Measurements from ENCODE around the gene CAPSL.
"Not testable (repeated sequence)": the region's sequence is repeated elsewhere in the genome, so short reads cannot be mapped to it uniquely, and the experiment has no call there.

The CAPSL gene

DNA sequence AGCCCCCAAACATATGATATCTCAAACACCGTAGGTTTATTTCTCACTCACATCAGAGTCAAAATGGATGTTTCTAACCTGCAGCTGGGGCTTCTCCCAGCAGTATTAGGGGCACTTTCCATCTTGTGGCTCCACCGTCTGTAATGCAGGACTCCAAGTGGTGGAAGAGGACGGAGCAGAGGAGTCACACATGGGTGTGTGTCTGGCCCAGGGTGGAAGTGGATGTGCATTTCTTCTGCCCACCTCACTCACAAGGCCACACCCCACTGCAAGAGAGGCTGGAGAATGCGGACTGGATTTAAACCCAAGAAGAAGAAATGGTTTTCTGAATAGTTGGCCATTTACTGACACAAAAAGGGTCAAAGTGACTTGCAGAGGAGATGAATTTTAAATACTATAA, 67.8 kb downstream of the CAPSL start:
- DNase-seq = no peak

DNA sequence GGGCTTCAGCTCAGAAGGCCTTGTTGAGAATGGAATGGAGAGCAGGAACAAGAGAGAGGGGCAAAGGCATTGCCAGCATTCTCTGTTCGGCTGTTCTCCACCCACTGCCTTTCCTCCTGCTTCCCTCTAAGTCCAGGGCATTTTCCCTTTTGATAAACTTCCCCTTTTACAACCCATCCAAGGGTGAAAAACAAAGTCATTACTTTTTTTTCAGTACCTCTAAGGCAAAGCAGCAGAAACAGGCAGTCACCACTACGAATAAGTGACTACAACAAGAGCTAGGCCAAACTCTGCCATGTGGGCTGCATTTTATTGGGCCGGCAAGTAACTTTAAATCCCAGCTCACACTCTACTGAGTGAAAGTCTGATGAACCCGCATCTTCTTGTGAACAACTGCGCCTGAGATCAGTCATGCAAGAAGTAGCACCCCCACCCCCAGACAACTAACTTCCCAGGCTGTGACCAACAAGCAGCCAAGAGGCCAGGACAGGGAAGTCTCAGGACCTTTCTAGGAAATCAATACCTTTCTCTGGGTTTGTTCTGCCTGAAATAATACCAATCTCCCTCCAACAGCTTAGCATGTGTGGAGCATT, 68.6 kb downstream of the CAPSL start:
- no peak for DNase-seq

DNA sequence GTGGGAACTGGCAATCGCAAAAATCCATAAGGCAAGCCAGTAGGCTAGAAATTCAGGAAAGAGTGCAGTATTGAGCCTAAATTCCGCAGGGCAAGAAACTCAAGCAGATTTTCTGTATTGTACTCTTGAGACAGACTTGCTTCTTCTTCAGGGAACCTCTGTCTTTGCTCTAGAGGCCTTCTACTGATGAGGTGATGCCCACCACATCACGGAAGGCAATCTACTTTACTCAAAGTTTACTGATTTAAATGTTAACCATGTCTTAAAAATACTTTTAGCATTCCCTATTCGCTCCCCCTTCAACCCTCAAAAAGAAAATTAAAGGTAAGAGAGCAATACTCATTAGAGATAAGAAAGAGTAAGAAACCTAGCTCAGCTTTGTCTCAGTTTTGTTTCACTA, 70.4 kb downstream of the CAPSL start:
- no peak for DNase-seq

DNA sequence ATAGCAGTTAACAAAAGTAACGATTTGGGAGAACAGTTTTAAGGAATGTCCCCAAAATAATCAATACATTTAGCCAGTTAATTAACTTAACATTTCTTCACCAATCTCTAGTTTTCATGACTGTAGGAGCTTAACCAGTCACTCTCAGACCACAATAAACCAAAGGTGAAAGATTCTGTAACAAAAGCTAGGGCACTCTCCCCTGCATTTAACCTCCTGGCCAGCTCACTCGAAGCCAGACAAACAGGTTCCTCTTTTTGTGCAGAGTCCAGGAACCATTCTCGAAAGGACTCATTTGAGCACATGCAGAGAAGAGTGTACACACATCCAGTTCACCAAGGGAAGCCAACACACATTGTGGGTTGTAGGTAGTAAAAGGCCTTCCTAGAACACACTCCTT, 75.3 kb downstream of the CAPSL start:
- DNase-seq = no peak

DNA sequence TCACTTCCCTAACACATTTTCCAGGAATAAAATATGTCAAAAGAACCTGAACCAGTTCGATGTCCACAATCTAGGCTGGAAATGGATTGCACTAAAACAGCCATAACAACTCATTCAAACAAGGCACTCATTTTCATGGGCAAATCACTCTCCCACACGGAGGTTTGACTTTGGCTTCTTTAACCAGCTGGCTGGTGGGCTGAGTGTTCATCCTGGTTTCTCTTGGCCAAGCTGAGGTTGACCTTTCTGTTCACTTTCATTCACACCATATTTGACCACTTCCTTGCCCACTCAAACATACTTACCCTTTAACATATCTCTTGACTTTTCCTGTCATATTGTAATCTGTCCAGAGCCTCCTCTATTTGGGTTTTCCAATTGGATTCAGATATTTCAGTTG, 76.3 kb downstream of the CAPSL start:
- no peak for DNase-seq

DNA sequence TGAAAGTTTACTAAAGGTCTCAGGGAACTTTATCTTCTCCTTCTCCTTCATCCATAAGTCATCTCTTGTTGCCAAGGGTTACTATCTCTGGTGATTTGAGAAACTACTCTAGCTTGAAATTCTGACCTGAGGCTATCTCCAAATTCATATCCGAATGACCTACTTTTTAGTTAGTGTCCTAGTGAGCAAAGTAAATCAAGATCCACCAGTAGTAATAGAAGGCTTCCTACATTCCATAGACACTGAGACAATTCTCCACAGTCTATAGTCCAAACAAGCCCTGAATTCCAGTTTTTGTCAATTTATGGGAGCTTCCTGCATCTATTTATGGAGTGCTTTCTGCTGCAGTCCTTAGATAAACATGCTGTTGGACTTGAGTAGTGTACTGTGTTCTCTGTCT, 76.7 kb downstream of the CAPSL start:
- no peak for DNase-seq

DNA sequence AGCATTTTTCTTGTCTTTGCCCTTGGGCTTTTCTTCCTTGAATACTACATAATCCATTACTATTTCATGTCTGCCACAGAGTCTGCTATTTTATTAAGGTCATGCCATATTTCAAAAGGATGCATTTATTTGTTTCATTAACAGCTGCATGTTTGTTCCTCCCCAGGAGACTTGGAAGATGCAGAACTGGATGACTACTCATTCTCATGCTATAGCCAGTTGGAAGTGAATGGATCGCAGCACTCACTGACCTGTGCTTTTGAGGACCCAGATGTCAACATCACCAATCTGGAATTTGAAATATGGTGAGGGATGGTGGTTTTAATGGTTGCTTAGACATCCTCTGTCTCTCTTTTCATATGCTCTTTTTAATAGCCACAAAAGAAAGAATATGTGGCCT, 77.7 kb downstream of the CAPSL start:
- DNase-seq = no peak

DNA sequence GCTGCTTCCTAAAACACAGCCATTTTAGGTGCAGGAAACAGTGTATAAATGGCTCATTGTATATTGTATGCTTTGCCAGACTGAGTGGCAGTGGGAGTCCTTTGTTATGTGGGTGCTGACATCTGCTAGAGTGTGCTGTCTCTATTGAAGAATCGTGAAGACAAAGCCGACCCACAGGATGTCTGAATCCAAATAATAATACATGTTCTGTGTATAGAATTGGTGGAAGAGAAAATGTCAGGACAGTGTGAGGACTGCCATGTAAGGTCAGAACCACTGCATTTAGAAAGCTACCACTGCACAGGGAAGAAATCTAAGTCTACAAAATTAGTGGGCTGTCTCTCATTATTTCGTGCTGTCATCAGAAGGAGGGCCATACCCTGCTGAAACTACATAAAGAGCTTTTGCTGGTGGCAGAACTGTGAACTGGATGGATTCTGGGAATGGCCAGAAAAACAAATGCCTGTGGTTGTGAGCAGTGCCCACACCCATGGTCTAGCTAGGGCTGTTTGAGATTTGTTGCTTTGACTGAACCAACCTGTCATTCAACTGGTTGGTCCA, 79.2 kb downstream of the CAPSL start:
- no peak for DNase-seq

DNA sequence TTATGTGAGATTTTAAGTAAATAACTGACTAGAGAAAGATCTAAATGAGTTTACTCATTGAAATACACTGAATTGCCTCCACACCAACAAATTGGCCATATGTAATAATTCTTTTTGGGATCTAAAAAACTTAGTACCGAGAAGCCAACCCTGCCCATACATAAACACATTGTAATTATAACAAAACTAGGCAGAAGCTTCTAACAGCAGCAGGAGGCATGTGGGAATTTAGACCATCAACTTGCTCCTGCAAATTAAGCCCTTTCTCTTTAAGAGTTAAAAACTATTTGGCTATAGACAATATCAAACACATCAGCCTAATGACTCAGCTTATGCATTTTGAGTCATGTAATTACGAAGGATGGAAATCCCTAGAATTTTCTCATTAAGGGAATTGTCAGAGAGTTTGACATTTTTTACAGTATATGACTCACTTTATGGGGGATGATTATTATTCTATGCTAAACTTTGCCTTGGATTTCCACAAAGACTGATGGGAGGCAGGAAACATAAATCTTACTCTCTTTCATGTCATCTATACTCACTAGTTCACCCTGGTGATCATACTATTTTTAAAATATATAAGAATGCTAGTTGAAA, 80.7 kb downstream of the CAPSL start:
- DNase-seq = no peak

DNA sequence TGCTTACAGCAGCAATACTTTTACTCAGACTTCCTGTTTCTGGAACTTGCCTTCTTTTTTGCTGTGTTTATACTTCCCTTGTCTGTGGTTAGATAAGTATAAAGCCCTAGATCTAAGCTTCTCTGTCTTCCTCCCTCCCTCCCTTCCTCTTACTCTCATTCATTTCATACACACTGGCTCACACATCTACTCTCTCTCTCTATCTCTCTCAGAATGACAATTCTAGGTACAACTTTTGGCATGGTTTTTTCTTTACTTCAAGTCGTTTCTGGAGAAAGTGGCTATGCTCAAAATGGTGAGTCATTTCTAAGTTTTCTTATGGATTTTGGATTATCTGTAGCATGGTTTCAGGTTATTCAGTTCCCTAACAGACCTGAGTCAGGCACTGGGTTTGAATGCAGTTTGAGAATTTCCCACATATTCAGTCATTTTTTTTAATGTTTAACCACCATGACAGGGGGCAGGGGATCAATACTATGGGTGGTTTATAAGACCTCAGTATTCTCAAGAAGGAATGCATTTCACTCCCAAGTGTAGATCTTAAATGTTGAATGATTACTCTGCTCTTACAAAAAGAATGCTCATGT, 81.6 kb downstream of the CAPSL start, which contains the start of gene IL7R:
IL7R (plus strand) TSS at position 127 of the 587 bp plus-strand sequence; CDS start at position 214, 87 bp downstream.
- DNase-seq = no peak

DNA sequence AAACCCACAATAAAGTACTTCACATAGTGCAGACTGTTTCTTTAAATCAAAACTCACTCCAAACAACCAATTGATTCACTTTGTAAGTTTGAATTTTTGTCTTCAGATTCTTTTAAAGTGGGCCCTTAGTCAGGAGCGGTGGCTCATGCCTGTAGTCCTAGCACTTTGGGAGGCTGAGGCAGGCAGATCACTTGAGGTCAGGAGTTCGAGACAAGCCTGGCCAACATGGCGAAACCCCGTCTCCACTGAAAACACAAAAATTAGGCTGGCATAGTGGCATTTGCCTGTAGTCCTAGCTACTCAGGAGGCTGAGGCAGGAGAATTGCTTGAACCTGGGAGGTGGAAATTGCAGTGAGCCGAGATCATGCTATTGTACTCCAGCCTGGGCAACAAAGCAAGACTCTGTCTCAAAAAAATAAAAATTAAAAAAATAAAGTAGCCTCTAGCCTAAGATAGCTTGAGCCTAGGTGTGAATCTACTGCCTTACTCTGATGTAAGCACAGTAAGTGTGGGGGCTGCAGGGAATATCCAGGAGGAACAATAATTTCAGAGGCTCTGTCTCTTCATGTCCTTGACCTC, 82.1 kb downstream of the CAPSL start:
- not testable (repeated sequence) for DNase-seq

DNA sequence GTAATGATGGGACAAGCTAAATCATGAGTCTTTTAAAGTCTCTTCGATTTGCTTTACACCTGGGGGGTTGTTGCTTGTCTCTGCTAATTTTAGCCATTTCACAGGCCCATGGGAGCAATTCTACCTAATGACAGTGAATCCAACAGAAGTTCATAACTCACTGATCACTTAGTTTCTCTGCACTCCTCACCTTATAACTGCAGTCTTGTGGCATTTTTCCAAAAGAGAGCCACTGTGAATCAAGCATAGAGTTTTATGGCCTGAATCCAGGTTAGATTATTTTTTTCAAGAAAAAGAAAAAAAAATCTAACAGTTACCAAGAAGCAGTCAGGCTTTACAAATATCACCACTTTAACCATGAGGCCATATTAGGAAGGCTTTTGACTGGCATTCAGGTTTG, 83.2 kb downstream of the CAPSL start:
- no peak for DNase-seq
